Right lobe of liver (tissue), 6 donors: Measurements from ENCODE around the gene MSX2. TPM values are rescaled to one million over a fixed set of nuclear protein-coding genes. Genes with fewer than 3 reads are reported as not detected.

ENCODE experiments used
- ATAC-seq, 4 donors: fragments of 200-7000 bp; cut with Tn5 transposase; one replicate each; pipeline ENCODE4 v1.9.1; 2020; ENCODE audit warnings: mild to moderate bottlenecking in 4 of 4, moderate library complexity in 4 of 4
- DNase-seq, 3 donors: peaks; one replicate each; pipeline ENCODE4 v3.0.0-alpha.2; 2020
- H3K27ac ChIP-seq, 3 donors: fragments of 200-600 bp; one replicate each; pipeline ENCODE4 v1.8.0; 2022
- H3K27me3 ChIP-seq, 2 donors: fragments of 200-600 bp; one replicate each; pipeline ENCODE4 v1.8.0; 2022
- H3K36me3 ChIP-seq, 4 donors: fragments of 200-600 bp; sonication (generic) in 1 of 4; one replicate each; pipeline versions ENCODE4 v1.5.1 to v1.8.0; 2017 to 2022; ENCODE audit warnings: control low read depth in 1 of 4
- H3K4me1 ChIP-seq, 4 donors: fragments of 200-600 bp; sonication (generic) in 1 of 4; one replicate each; pipeline versions ENCODE4 v1.5.1 to v1.8.0; 2017 to 2022; ENCODE audit warnings: control low read depth in 1 of 4
- H3K4me3 ChIP-seq, 3 donors: fragments of 200-600 bp; one replicate each; pipeline ENCODE4 v1.8.0; 2022
- H3K9me3 ChIP-seq, 4 donors: fragments of 200-600 bp; sonication (generic) in 1 of 4; one replicate each; pipeline versions ENCODE4 v1.5.1 to v1.8.0; 2017 to 2022; ENCODE audit warnings: control low read depth in 1 of 4
- POLR2A ChIP-seq: fragments of 450-650 bp; IDR thresholded peaks from one replicate; pipeline ENCODE4 v1.6.1; 2017; ENCODE audit warnings: antibody characterized with exemption, mild to moderate bottlenecking
- WGBS: methylation state at CpG from one replicate; pipeline ENCODE4 v1.1.6; 2018; ENCODE audit warnings: low coverage, low lambda C conversion rate; ENCODE audit not compliant: insufficient coverage; ENCODE audit errors: missing lambda C conversion rate; 5-methylcytosine and 5-hydroxymethylcytosine counted together
- intact Hi-C, 2 donors: fragments of 100-400 bp; cut with DNase I; formaldehyde crosslinking; loops; one replicate each; pipeline versions ENCODE4 v1.11.2 to v1.14.1; 2022
- total RNA-seq, 6 experiments: library from RNA; depleted of rRNA in 2 of 6; stranded (reverse); fragments of >200 nt in 2 of 6; fragmentation: NEBNext Ultra II Directional in 3 of 6; extraction: Animal tissue kit (Norgen Biotek cat#: 25700) in 3 of 6; gene quantifications; one replicate each; pipeline versions ENCODE4 v1.1.0 to v1.2.4, GENCODE V29; 2016 to 2023
- TF ChIP-seq, protein P1 (sequence below), 4 donors: fragments of 200-600 bp in 3 of 4; fragments of 450-650 bp in 1 of 4; IDR thresholded peaks; one replicate each; pipeline versions ENCODE4 v1.5.1 to v1.8.0; 2016 to 2022; ENCODE audit warnings: antibody characterized with exemption in 4 of 4, mild to moderate bottlenecking in 2 of 4
- donor health status: DM: no; HTN: yes; CAD: no.
- donor health status: DM: no; HTN: no; CAD: no.
- donor health status: DM: no; HTN: no; CAD: no.
- donor health status: DM: no; HTN: yes; CAD: no.
- donor health status: DM: no; HTN: yes; CAD: no.

The MSX2 gene
- total RNA-seq, 6 experiments from 2014 or later: not detected

DNA sequence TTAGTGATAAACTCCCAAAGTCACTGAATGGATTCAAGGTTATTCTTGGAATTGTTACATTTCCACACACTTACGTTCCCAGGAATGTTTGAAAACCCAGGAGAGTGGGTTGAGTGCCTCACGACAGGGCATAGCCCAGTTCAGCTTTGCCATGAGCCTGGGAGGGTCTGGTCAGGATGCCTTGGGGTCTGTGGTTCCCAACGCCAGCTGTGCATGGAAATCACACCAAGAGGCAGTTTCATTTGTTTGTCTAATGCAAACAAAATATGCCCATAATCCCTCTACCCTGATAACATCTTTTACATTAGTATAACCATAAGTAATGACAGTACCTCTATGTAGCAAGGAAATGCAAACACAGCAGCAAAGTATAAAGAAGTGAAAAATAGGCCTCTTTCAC, 25.3 kb upstream of the MSX2 start:
- no peaks in the 10 kb centered on the region for H3K36me3 ChIP-seq
- intact Hi-C loops: no loop called here
- H3K27me3 ChIP-seq: no peaks in the 10 kb centered on the region
- H3K4me1 ChIP-seq: no peaks in the 10 kb centered on the region
- no peak overlapping the region for H3K4me3 ChIP-seq
- no peaks in the 10 kb centered on the region for H3K9me3 ChIP-seq
- 63% methylated on average over 2 of the region's 3 CpGs for WGBS
- DNase-seq: no peak
- no peak overlapping the region for H3K27ac ChIP-seq
- no peak for TF ChIP-seq POLR2A
- TF ChIP-seq, protein P1, sequence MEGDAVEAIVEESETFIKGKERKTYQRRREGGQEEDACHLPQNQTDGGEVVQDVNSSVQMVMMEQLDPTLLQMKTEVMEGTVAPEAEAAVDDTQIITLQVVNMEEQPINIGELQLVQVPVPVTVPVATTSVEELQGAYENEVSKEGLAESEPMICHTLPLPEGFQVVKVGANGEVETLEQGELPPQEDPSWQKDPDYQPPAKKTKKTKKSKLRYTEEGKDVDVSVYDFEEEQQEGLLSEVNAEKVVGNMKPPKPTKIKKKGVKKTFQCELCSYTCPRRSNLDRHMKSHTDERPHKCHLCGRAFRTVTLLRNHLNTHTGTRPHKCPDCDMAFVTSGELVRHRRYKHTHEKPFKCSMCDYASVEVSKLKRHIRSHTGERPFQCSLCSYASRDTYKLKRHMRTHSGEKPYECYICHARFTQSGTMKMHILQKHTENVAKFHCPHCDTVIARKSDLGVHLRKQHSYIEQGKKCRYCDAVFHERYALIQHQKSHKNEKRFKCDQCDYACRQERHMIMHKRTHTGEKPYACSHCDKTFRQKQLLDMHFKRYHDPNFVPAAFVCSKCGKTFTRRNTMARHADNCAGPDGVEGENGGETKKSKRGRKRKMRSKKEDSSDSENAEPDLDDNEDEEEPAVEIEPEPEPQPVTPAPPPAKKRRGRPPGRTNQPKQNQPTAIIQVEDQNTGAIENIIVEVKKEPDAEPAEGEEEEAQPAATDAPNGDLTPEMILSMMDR (IDR thresholded peaks at IDR 0.05): no peak
- ATAC-seq: no peak

DNA sequence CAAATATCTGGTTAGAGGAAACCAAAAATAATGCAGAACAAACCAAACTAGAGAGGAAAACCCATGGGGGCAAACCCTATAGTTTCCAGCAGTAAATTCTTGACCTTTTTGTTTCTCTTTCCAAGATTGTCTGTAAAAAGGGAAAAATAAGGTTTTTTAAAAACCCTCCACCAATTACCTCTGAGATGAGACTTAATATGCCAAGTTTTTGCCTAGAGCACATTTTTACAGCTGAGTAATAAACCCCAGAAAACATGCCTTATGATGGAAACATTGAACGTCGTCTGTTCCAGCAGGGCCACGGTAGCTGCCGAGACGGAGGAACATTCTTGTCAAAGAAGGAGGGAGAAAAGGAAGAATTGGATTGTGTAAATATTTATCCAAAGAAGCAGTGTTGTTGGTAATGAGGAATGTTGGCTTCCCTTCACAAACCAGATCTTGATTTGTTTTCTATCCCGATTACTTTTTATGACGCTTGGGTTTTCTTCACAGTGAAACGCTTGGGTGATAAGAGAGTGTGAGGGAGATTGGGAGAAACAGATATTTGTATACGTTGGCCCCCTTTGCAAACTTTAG, 17.3 kb upstream of the MSX2 start:
- intact Hi-C loops: no loop called here
- ATAC-seq (no peak), DNase-seq (no peak)
- no peaks in the 10 kb centered on the region for H3K36me3 ChIP-seq
- no peaks in the 10 kb centered on the region for H3K9me3 ChIP-seq
- TF ChIP-seq POLR2A: no peak
- TF ChIP-seq, protein P1 (IDR thresholded peaks at IDR 0.05): no peak
- WGBS: 14% methylated on average over 9 of the region's 9 CpGs
- H3K4me1 ChIP-seq: no peaks in the 10 kb centered on the region
- peaks cover 0 to 5% of the 10 kb centered on the region in 2 donors for H3K27me3 ChIP-seq
- no peak overlapping the region for H3K4me3 ChIP-seq
- H3K27ac ChIP-seq: no peak overlapping the region

DNA sequence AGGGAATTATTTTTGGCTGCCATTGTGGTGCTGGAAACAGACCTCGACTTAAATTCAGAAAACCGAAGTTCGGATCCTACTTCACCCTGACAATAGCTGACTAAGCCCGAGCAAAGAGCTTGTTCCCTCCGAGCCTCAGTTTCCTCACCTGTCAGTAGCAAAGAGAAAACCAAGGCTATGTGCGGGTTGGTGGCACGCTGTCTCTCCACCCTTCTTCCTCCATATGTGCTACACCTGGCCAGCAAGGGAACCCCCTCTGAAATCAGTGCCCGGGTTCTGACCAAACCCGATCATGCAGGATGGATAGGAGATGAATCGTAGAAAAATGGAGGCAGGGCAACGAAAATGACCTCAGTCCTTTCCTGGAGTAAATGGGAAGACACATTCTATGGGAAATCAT, 16.7 kb upstream of the MSX2 start:
- Histone ChIP-seq H3K27ac (no peak overlapping the region), H3K4me3 (no peak overlapping the region), H3K9me3 (no peaks in the 10 kb centered on the region), H3K27me3 (peaks cover 0 to 5% of the 10 kb centered on the region in 2 donors), H3K4me1 (no peaks in the 10 kb centered on the region), H3K36me3 (no peaks in the 10 kb centered on the region)
- intact Hi-C loops: no loop called here
- ATAC-seq: no peak
- DNase-seq: no peak
- 50% methylated on average over 11 of the region's 11 CpGs for whole genome bisulfite sequencing
- no peak for TF ChIP-seq POLR2A
- TF ChIP-seq, protein P1 (IDR thresholded peaks at IDR 0.05): no peak

DNA sequence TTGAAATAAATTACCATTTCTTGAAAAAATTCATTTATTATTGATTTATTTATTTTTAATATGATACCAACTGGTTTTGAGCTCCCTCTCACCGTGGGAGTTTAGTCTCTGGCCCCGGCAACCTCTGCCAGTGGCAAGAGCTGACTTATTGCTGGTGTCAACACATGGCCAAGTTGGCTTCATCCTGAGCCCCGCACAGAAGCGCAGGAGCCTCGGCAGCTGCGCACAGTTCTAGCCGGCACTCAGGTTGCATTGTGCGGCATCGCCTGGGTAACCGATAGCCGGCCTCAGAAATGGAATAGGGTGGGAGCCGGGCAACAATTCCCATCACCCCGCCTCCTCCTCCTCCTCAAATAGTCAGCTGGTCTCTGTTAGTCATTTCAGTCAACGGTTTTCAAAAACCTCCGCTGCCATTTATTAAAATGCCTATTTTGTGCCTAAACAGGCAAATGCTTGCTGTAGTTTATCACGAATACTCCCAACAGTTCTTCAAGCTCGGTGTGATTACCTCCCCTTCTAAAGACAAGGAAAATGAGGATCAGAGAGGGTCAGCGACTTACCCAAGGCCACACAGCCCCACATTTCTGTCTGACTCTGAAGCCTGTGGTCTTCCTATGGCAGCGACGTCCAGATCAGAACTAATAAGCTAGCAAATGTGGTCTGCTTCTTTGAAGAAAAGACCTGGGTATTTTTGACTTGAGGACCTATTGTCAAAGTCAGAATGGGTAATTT, 15.7 kb upstream of the MSX2 start:
- no peaks in the 10 kb centered on the region for H3K36me3 ChIP-seq
- DNase-seq: no peak
- peaks cover 0 to 5% of the 10 kb centered on the region in 2 donors for H3K27me3 ChIP-seq
- no peak overlapping the region for H3K4me3 ChIP-seq
- no peaks in the 10 kb centered on the region for H3K4me1 ChIP-seq
- intact Hi-C loops: no loop called here
- no peak overlapping the region for H3K27ac ChIP-seq
- 48% methylated on average over 14 of the region's 20 CpGs for WGBS
- ATAC-seq: no peak
- H3K9me3 ChIP-seq: no peaks in the 10 kb centered on the region
- TF ChIP-seq POLR2A: no peak
- TF ChIP-seq, protein P1 (IDR thresholded peaks at IDR 0.05): no peak
